Smooth muscle cell of trachea (primary cell): ENCODE measurements around the gene FSCB. TPM values are rescaled to one million over a fixed set of nuclear protein-coding genes. Genes with fewer than 3 reads are reported as not detected.

Experiments
- total RNA-seq: library from RNA; depleted of rRNA; stranded (reverse); fragments of >200 nt; gene quantifications from 2 replicates; pipeline ENCODE4 v1.2.1, GENCODE V29; 2014

Gene FSCB
- total RNA-seq, result under 0.01 TPM in 1 of 2 replicates, not detected in the other

GRCh38 chr14:44507183-44507582 lies at the start of gene FSCB:
TSS of gene FSCB (minus strand) at chr14:44507283. CDS start at chr14:44506987, 296 bp downstream.

